SIG-M5 treated with dmso at 0.1 percent for 504 hours (cell line): ENCODE results near the gene ATXN3L.

Source experiments
- DNase-seq: peaks from one replicate; lab custom pipeline; 2025; ENCODE audit not compliant: unreplicated experiment; lab: John Stamatoyannopoulos, UW

ATXN3L gene

DNA sequence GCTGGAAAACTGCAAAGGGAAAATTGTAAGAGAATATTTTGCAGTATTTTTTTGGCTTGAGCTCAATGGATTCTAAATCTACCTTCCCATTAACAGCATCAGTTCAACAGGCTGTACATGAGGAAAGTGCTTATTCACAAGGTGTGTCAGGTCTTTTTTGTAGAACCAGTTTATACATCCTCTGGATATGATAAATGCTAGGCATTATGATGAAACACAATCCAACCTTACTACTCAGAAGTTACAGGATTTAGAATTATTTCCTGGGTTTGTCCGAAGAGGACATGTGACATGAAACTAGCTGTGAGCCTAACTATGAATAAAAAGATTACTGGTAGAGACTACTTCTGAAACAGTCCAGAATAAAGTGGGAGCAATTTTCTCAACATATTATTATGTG, 49.5 kb downstream of the ATXN3L start:
- no peak for DNase-seq

DNA sequence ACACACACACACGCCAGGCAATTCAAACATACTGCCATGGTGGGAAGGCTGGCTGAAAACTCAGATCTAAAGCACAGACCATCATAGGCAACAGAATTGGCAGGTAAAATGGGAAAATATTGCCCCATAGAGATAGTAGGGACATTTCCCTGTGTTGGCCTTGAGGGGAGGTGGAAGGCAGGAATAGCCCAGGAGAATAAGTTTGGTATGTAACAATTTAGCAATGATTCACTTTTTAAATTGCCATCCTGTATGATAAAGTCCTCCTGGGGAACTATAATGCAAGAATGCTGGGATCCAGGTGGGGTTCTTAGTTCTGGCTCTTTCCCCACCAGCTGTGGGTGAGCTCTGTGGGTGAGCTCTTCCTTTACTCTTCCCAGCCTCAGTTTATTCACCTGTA, 51.0 kb downstream of the ATXN3L start:
- DNase-seq = no peak
